GM04503 (cell line): Measurements from ENCODE around the gene TAS1R3.
A peak's percentile ranks its signal among the peaks of the same experiment; 100 is the strongest.
"Not testable (repeated sequence)": the region's sequence is repeated elsewhere in the genome, so short reads cannot be mapped to it uniquely, and the experiment has no call there.

Experiments
- DNase-seq: peaks from one replicate; pipeline ENCODE4 v3.0.0-alpha.2; 2012; ENCODE audit warnings: low read depth

The TAS1R3 gene

DNA sequence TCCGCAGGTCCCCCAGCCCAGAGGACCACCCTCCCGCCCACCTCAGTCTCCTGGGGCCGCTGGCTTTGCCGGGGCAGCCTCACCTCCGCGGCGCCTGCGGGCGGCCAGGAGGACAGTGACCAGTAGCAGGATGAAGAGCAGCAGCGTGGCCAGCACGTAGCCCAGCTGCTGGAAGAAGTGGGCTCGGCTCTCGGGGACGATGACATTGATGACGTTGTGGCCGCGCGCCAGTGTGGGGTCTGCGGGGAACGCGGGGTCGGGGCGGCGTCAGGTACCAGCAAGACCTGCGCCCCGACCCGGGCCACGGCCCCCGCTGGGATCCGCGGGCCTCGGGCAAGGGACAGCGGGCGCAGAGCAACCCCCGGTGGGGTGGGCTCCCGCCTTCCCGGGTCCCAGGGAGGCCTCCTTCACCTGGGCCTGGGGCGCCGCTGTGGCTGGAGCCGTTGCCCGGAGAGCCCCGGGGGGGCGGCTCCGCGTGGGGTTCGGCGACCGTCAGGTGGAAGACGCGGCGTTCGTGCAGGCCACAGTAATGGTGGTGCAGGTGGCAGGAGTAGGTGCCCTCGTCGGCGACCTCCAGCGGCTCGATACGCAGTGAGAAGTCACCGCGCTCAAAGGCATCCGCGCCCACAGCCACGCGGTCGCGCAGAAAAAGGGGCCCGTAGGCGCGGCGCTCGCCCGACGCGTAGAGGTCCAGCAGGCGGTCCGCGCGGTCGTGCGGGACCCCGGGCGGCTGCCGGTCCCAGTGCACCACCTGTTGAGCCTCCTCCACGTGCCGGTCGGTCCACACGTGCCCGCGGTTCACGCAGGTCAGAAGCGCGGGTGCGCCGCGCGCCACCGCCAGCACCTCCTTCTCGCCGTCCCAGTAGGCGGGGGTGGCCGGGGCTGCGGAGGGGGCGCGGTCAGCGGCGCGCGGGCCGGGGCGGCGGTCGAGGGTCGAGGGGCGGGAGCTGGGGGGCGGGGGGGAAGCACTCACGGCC, 23.5 kb downstream of the TAS1R3 start:
- no peak for DNase-seq

DNA sequence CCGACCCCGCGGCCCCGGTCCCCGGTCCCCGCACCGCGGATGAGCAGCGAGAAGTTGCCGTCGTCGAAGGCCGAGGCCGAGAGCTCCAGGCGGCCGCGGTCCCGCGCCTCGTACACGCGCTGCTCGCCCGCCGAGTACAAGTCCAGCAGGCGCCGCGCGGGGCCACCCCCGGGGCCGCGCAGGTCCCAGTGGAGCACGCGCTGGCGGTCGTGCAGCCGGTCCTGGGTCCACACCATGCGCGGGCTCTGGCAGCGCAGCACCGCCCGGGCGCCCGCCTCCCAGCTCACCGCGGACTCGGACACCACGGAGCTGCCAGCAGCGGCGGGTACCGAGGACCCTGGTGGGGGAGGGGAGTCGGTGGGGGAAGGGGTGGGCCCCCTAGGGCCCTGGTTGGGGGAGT, 24.3 kb downstream of the TAS1R3 start:
- no peak for DNase-seq

DNA sequence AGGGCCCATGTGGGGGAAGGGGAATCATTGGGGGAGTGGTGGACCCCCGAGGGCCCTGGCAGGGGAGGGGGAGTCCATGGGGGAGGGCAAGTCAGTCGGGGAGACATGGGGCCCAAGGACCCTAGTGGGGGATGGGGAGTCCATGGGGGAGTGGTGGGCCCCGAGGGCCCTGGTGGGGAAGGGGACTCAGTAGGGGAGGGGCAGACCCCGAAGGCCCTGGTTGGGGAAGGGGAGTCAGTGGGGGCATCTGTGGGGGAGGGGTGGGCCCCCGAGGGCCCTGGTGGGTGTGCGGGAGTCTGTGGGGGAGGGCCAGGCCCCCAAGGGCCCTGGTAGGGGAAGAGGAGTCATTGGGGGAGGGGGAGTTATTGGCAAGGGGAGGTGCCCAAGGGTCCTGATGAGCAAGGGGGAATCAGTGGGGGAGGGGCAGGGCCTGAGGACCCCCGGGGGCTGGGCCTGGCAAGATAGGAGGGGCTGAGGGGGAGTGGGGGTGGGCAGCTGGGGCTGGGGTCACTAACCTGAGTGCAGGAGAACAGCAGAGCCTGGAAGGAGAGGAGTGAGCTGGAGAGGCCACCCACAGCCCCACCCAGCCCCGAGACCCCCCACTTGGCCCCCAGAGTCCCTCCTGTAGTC, 25.2 kb downstream of the TAS1R3 start:
- DNase-seq: no peak

DNA sequence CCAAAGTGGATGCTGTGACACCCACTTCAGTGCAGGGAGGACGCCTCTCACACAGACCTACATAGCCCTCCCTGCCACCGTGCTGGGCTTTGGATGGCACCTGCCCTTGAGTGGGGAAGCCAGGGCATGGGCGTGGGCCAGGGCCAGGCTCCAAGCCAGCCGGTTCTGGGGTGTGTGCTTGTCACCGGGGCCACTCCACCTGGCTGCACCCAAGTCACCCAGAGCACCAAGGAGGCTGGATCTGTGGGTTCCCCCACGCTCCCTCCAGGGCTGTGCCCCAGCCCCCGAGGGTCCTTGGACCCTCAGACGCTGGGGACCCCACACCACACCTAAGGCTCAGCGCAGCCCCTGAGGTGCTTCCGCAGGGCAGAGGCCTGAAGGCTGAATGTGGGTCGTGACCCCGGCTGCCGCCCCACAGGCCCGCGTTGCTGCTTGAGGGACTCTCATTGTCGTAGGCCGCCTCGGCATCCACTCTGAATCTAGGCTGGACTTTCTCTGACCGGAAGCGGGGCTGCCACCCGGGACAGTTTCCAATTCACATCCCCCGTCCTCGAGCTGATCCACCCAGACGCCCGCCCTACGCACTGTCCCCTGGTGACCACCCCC, 25.8 kb downstream of the TAS1R3 start:
- DNase-seq: no peak

DNA sequence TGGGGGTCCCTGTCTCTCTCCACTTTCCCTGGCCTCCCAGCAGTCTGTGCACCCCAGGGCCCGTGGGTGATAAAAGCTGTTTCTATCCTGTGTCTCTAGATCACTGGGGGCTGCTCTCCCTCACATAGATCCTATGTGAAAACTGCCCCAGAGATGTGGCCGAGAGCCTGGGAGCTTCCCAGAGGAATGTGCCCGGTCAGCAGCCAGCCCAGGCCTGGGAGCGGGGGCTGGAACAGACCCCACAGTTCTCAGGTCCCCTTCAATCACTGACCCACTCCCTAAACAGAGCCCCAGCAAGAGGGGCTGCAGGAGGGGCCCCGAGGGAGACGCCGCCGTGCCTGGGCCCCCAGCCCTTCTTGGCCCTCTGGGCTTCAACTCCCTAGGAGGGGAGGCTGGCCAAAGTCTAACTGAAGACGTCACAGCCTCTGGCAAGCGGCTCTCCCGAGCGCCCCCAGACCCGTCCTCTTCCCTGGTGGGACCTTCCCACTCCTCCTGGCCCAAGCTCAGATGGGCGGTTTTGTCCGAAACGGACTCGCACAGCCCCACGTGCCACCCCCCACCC, 26.9 kb downstream of the TAS1R3 start:
- DNase-seq: no peak

DNA sequence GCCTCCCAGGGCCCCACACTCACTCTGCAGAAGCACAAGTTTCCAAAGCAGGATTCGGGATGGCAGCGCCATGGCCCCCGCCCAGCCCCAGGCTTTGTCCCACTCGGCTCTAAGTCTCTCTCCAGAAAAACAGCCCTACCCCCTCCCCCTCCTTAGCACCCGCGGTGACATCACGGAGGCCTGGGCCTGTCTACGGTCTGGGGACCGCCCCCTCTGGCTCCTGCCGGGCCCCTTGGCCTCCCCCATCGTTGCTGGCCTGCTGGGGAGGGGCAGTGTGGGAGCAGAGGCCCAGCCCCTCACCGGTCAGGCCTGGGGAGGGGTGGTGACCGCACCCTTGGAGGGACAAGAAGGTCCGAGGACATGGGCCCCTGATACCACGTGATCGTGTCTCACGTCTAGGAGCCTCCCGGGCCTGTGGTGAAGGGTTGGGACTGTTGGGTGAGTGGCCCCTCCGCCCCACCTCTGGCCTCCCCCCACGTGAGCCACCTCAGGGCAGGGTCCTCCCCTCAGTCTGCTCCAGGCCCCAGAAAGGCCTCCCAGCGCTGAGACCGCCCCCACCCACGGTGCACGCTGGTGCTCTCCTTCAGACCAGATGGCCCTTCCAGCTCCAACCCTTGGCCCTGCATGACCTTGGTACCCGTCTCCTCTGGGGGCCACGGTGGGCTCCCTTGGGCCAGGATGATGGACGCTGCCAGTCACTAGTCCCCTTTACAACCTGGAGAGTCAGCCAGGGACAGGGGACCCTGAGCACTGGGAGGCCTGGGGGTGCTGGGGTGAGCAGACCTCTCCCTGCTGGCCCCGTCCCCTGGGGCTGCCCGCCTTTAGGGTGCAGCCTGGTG, 27.6 kb downstream of the TAS1R3 start, which contains the start of gene MXRA8:
Gene MXRA8 (minus strand): TSS at position 123 of the 839 bp plus-strand sequence. CDS start 51 bp downstream, at position 72.
- DNase-seq: peak; percentile 77

DNA sequence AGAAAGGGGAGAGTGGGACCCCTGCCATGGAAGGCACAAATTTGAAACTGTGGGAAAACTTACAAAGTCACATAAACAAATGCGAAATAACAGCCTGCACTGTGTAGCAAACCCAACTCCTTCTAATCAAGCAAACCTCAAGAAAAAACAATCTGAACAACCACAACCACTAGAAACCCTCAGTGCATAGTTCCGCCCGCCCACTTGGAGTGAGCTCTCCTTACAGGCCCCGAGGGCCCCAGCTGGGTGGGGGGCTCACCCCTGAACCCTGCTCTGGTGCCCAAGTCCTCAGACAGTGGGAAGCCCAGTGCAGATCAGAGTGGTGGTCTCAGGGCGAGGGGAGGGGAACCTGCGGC, 28.2 kb downstream of the TAS1R3 start:
- DNase-seq: no peak

DNA sequence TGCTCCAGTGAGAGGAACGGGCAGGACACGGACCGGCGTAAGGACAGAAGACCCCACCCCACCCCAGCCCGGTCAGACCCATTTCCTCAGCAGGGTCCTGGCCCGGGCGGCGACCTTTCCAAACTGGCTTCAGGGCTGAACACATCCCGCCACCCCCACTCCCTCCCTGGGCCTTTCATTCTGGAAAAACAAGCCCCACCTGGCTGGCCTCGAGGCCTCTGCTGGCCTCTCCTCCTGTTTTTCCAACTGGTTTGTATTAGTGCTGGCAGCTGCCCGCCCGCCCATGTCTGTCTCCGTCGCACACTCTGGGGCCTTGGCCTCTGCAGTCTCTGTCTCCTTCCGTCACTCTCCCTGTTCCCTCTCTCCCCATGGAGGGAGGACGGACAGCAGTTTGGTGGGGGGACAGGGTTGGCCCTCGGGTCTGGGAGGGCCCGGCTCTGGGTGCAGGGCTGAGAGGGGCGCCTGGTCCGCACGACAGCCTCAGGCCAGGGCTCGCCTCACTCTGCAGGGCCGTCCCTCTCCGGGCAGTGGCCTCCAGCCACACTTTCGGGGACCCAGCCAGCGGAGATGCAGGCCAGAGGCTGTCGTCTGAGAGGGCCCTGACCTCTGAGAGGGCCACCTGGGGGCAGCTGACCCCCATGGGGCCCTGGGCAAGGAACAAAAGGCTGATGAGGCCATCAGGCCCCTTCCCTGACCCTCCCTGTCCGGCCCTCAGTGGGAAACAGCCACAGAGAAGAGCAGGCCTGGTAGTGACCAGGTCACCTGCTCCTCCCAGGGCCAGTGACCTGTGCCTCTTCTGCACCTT, 28.8 kb downstream of the TAS1R3 start:
- no peak for DNase-seq

DNA sequence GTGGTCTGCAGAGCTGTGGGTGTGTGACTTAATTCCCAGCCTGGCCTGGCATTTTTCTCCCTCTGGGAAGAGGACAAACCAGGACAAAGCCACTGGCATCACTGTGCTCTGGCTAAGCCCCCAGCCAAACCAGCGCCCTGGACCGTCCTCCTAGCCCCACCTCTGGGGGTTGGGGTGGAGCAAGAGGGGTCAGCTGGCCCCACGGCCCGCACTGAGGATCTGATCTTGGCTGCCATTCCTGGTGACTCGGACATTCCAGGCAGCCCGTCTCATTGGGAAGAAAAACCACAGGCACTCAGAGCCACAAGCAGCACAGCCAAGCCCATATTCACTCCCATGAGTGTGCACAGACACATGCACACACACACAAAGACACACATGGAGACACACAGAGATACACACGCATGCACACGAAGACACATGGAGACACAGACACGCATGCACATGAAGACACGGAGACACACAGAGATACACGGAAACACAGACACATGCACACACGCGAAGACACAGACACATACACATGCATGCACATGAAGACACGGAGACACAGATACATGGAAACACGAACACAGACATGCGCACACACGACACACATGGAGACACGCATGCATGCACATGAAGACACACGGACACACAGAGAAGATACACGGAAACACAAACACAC, 29.6 kb downstream of the TAS1R3 start:
- peak; percentile 93 for DNase-seq

DNA sequence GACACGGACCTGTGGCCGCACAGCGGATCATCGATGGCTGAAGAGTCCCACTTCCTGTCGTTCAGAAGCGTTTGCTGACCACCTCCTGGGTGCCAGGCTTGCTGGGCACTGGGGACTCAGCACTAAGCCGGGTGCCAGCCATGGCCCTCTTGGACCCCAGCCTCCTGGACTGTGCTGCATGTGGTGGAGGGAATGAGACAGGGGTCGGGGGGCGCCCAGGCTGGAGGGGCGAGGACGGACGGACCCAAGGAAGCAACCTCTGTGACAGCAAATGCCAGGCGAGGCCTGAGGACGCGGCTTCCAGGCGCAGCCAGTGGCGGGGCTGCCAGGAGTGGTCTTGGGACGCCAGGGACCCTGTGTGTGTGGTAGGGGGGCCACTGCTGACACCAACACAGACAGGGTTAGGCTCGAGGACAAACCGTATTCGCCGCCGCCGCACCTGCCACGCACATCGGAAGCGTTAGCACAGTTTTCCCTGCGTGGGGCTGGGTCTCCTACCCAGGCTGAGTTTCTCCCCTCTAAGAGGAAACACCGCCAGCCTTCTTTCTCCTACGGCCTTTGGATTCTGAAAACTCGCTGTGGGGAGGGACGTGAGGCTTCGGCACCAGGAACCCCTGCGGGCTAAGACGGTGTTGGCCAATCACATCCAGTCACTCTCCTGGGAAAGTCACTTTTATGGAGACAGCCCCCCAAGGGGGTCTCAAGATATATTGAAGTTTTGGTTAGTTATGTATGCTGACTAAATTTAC, 30.3 kb downstream of the TAS1R3 start:
- no peak for DNase-seq

DNA sequence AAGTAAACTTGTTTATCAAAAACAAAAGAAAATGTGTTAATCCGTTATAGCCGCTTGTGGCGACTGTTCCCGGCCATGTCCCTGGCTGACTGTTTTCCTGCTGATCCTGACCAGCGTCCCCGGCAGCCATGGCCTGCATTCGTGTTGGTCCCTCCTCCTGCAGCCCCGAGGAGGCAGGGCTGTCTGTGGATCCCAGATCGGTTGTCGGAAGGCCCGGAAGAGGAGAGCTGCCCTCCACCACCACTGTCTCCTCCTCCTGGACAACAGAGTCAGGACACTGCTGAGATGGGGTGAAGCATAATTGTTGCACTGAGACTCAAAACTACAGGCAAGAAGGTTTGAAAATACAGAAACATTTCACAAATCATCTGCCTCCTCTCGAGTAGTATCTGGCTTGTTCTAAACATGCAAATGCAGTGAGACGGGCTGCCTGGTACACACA, 30.9 kb downstream of the TAS1R3 start:
- DNase-seq: peak; percentile 71

DNA sequence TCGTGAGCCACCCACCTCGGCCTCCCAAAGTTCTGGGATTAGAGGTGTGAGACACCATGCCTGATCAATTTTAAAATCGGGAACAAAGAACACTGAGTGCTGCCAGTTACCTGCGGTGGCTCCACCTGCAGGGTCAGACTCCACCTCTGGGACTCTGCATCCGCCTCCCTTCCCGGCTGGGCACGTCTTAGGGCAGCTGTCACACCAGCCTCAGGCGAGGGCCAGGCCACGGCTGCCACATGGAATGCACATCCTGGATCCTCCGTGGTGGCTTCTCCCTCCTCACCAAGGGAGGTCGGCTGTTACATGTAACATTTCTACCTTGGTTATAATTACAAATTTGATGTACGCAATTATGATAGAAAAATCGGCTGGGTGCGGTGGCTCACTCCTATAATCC, 33.2 kb downstream of the TAS1R3 start:
- DNase-seq: no peak

DNA sequence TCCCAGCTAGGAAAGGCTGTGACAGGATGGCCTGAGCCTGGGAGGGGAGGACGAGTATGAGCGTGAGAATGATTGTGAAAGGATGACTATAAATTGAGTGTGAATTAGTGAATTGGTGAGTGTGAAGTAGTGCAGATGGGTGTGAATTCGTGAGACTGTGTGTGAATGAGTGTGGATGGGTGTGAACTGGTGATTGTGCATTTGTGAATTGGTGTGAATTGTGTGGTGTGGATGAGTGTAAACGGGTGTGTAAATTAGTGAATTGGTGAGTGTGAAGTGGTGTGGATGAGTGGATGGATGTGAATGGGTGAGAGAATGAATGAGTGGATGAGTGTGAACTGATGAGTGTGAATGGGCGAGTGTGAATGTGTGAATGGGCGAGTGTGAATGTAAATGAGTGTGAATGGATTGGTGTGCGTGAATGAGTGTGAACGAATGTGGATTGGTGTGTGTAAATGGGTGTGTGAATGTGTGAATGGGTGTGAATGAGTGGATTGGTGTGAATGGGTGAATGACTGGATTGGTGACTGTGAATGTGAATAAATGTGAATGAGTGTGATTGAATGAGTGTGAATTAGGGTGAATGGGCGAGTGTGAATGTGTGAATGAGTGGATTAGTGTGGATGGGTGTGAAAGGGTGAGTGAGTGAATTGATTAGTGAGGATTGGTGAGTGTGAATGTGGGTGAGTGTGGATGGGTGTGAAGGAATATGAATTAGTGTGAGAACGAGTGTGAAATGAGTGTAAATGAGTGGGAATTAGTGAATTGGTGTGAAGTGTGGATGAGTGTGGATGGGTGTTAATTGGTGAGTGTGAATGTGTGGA, 35.0 kb downstream of the TAS1R3 start:
- DNase-seq: no peak

DNA sequence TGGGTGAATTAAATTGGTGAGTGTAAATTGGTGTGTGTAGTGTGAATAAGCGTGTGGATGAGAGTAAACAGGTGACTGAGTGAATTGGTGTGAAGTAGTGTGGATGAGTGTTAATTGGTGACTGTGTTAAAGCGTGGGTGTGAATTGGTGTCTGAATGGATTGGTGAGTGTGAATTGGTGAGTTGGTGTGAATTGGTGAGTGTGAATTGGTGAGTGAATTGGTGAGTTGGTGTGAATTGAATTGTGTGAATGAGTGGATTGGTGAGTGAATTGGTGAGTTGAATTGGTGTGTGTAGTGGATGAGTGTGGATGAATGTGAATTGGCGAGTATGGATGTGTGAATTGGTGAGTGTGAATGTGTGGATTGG, 35.6 kb downstream of the TAS1R3 start:
- DNase-seq: no peak

DNA sequence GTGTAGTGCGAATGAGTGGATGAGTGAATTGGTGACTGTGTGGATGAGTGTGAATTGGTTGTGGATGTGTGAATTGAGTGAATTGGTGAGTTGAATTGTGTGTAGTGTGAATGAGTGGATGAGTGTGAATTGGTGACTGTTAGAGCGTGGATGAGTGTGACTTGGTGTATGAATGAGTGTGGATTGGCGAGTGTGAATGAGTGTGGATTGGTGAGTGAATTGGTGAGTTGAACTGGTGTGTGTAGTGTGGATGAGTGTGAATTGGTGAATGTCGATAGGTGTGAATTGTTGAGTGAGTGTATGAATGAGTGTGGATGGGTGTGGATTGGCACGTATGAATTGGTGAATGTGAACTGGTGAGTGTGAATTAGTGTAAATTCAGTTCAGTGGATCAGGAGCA, 36.2 kb downstream of the TAS1R3 start:
- no peak for DNase-seq

DNA sequence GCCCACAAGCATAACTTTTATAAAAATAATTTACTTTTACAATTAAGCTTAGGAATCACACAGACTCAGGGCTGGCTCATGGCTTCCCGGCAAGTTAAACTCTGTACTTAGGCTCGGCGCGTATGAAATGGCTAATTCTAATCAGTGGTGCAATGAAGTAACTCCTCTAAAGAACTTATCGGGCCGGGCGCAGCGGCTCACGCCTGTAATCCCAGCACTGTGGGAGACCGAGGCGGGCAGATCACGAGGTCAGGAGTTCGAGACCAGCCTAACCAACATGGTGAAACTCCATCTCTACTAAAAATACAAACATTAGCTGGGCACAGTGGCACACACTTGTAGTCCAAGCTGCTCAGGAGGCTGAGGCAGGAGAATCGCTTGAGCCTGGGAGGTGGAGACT, 39.0 kb downstream of the TAS1R3 start:
- not testable (repeated sequence) for DNase-seq

DNA sequence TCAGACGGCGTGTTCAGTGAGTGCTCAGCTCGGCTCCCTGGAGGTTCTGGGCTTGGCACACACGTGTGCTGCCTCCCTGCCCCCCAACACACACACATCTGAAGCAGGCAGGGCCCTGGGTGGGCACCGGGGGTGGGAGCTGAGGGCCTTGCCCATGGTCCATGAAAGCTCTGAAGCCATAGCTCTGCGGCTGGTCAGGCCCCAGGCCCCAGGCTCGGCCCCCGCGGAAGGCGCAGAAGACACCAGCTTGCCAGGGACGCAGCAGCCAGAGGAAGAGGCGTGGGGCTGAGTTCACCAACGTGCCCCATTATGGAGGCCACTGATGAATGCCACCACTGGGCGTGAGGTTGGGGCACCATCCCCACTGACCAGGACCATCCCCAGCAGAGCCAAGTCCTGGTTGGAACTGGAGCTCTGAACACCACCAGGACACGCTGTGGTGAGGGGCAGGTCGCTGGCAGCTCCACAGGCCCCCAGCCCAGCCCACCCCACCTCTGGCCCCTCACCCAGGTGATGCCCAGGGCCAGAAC, 39.8 kb downstream of the TAS1R3 start:
- DNase-seq: no peak

DNA sequence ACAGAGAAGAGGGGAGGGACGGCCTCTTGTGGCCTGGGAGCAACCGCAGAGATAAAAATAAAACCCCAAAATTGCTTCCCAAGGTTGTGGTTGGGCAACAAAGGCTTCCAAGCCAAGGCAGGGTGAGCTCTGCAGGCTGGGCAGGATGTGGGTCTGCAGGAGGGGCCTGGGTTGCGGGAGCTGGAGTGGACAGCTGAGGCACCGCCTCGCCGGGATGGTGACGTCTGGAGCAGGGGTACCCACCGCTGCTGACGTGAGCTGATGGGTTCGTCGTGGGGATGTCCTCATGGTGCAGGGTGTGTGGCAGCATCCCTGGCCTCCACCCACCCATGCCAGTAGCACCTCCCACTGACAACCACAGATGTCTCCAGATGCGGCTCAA, 40.3 kb downstream of the TAS1R3 start:
- no peak for DNase-seq
